Calu3 (cell line): ENCODE results near the gene CDH4. TPM values are rescaled to one million over a fixed set of nuclear protein-coding genes. Genes with fewer than 3 reads are reported as not detected.

Experiments
- BruUV-seq: library from RNA; stranded (reverse); fragments of 400-500 nt; replicated peaks from 2 replicates; lab custom pipeline; 2021; lab: Mats Ljungman, UMichigan
- CTCF ChIA-PET: fragments of 300-600 bp; sonication (Branson Sonifier 250); formaldehyde crosslinking; loops from one replicate; lab custom pipeline; 2022; ENCODE audit warnings: antibody characterized with exemption; lab: Charles Lee
- DNase-seq: peaks from one replicate; pipeline ENCODE4 v3.0.0; 2022
- H3K27ac Mint-ChIP-seq: one replicate; pipeline ENCODE4 v1.8.0; 2022; ENCODE audit warnings: mixed read lengths; ENCODE audit not compliant: unreplicated experiment
- H3K27me3 Mint-ChIP-seq: one replicate; pipeline ENCODE4 v1.8.0; 2022; ENCODE audit warnings: mixed read lengths; ENCODE audit not compliant: unreplicated experiment
- H3K36me3 Mint-ChIP-seq: one replicate; pipeline ENCODE4 v1.8.0; 2022; ENCODE audit warnings: mild to moderate bottlenecking, moderate library complexity, mixed read lengths; ENCODE audit not compliant: insufficient read depth, unreplicated experiment
- H3K4me1 Mint-ChIP-seq: one replicate; pipeline ENCODE4 v1.8.0; 2022; ENCODE audit warnings: mild to moderate bottlenecking, low read depth, mixed read lengths; ENCODE audit not compliant: unreplicated experiment
- H3K4me3 Mint-ChIP-seq: one replicate; pipeline ENCODE4 v1.8.0; 2022; ENCODE audit warnings: mild to moderate bottlenecking, low read depth, moderate library complexity, mixed read lengths; ENCODE audit not compliant: unreplicated experiment
- H3K9me3 Mint-ChIP-seq: one replicate; pipeline ENCODE4 v1.8.0; 2022; ENCODE audit warnings: low read depth, mixed read lengths; ENCODE audit not compliant: unreplicated experiment
- CTCF ChIP-seq: fragments of 200-600 bp; IDR thresholded peaks from one replicate; pipeline ENCODE4 v1.8.0; 2022; ENCODE audit warnings: antibody characterized with exemption; ENCODE audit not compliant: unreplicated experiment
- intact Hi-C: fragments of 100-400 bp; cut with micrococcal nuclease; formaldehyde crosslinking; loops from one replicate; pipeline ENCODE4 v1.10.0; 2022; ENCODE audit not compliant: unreplicated experiment
- total RNA-seq: library from RNA; stranded (reverse); gene quantifications from 2 replicates; pipeline ENCODE4 v1.2.3, GENCODE V29; 2022

CDH4 gene
- total RNA-seq, 1 experiment from 2014 or later, result not detected

- CTCF ChIA-PET, result interaction anchor here (0.6 kb wide), 1 partner anchor 15 kb away, joined by 3 read pairs; no protein-coding TSS in a partner anchor
- Mint-ChIP-seq H3K36me3 (no peaks in the 10 kb centered on the region), H3K9me3 (no peaks in the 10 kb centered on the region), H3K4me3 (no peak overlapping the region), H3K27ac (no peak overlapping the region), H3K4me1 (no peaks in the 10 kb centered on the region), H3K27me3 (peaks cover 90% of the 10 kb centered on the region)
- no peak for DNase-seq
- intact Hi-C loops, result no loop called here
- no TSS peak for BruUV-seq
- no peak for TF ChIP-seq CTCF
Measured at GRCh38 chr20:61881861-61882260, 629.8 kb downstream of the CDH4 start.

GRCh38 chr20:61882716-61883615 lies 630.9 kb downstream of the CDH4 start:
- Mint-ChIP-seq H3K27ac (no peak overlapping the region), H3K9me3 (no peaks in the 10 kb centered on the region), H3K4me1 (no peaks in the 10 kb centered on the region), H3K36me3 (no peaks in the 10 kb centered on the region), H3K27me3 (peaks cover 86% of the 10 kb centered on the region), H3K4me3 (no peak overlapping the region)
- intact Hi-C loops, result no loop called here
- TF ChIP-seq CTCF, result no peak
- no TSS peak for BruUV-seq
- no peak for DNase-seq
- CTCF ChIA-PET, result interaction anchor here (0.7 to 1.3 kb wide), 2 partner anchors 9 to 230 kb away, joined by 4 to 5 read pairs; no protein-coding TSS in a partner anchor

GRCh38 chr20:61883857-61884393 lies 631.9 kb downstream of the CDH4 start:
- Mint-ChIP-seq H3K4me3 (no peak overlapping the region), H3K27me3 (peaks cover 83% of the 10 kb centered on the region), H3K9me3 (no peaks in the 10 kb centered on the region), H3K4me1 (no peaks in the 10 kb centered on the region), H3K27ac (no peak overlapping the region), H3K36me3 (no peaks in the 10 kb centered on the region)
- CTCF ChIA-PET, result no interaction called here
- DNase-seq, result no peak
- intact Hi-C loops, result no loop called here
- no TSS peak for BruUV-seq
- TF ChIP-seq CTCF, result no peak

- intact Hi-C loops, result no loop called here
- no peak for DNase-seq
- Mint-ChIP-seq H3K27ac (no peak overlapping the region), H3K9me3 (peaks cover 7% of the 10 kb centered on the region), H3K36me3 (no peaks in the 10 kb centered on the region), H3K4me1 (no peaks in the 10 kb centered on the region), H3K27me3 (peaks cover 83% of the 10 kb centered on the region), H3K4me3 (no peak overlapping the region)
- CTCF ChIA-PET, result interaction anchor here (0.5 kb wide), 1 partner anchor 335 kb away, joined by 4 read pairs; no protein-coding TSS in a partner anchor
- no TSS peak for BruUV-seq
- TF ChIP-seq CTCF, result no peak
Measured at GRCh38 chr20:61884571-61885389, 632.7 kb downstream of the CDH4 start.
